Measurements from ENCODE around the gene SHMT1.
"Not testable (repeated sequence)": the region's sequence is repeated elsewhere in the genome, so short reads cannot be mapped to it uniquely, and the experiment has no call there.

Gene SHMT1

DNA sequence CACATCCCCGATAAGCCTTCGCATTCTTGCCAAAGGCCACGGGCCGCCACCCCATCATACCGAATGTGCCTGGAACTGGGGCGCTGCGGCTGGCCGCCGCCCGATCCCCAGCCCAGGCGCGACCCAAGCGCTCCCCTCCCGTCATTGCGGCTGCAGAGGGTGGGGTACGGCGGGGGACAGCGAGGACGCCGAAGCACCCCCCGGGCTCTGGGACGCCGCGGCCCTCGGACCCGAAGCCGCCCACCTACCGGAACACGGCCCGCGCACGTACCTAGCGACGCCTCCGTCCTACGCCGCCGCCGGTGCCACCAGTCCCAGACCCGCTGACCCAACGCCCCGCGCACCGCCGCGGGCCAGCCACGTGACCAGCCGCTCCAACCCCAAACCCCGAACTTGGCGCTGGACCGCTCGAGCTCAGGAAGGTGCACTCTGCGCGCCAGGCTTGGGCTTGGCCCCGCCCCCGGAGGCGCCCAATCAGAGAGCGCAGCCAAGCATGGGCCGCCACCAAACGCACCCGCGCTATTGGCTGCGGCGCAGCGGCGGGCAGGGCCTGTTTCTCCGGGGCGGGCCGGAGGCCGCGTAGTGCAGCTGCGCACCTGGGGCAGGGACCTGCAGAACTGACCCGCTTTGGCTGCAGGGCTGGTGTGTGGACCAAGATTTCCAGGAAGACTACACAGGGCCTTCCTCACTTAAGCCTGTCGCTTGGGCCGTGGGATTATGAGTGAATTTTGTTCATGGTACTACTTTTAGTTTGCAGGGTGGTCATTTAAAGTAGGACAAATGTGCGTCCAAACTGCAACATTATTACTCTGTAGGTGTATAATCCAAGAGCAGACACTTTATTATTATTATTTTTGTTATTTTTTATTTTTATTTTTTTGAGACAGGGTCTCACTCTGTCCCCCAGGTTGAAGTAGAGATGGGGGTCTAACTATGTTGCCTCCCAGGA is at the start of gene SHMT1:
Gene SHMT1, minus strand, starts transcription at position 450 of the 949 bp plus-strand sequence. CDS start 7,569 bp downstream, outside the sequence.
- peak; percentile 90 for DNase-seq

DNA sequence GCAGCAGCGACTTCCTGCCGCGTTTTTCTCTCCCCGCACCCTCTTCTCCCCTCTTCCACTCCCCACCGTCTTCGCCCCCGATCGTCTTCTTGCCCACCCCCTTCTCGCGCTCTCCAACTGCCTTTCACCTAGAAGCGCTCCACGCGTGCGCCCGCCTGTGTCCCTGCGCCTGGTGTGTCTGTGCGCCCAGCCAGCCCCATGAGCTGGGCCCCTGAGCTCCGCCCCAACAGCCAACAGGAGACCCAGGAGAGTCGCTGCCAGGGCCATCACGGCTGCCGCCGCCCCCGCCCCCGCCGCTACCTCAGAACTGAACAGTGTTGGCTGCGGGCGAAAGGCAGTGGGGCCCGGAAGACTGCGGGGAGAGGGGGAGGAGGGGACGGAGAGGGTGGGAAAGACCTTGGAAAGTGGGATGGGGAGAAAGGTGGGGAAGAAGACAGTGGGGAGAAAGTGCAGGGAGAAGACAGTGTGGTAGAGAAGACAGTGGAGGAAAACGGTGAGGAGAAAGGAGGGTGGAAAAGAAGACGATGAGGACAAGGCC is 48.7 kb upstream of the SHMT1 start:
- not testable (repeated sequence) for DNase-seq

DNA sequence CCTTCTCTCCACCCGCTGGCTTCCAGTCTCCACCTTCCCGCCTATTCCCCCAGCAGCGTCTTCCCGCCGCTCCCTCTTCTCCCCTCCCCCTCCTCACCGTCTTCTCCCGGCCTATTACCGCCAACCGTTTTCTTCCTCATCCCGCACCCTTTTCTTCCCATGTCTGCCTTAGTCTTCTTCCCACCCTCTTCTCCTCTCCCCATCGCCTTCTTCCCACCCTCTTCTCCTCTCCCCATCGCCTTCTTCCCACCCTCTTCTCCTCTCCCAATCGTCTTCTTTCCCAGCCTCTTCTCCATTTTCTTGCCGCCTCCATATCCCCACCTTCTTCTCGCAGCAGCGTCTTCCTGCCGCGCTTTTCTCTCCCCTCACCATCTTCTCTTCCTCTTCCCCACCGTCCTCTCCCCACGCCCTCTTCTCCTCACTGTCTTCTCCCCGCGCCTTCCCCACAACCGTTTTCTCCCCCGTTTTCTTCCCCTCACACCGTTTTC is 48.1 kb upstream of the SHMT1 start:
- DNase-seq: not testable (repeated sequence)

DNA sequence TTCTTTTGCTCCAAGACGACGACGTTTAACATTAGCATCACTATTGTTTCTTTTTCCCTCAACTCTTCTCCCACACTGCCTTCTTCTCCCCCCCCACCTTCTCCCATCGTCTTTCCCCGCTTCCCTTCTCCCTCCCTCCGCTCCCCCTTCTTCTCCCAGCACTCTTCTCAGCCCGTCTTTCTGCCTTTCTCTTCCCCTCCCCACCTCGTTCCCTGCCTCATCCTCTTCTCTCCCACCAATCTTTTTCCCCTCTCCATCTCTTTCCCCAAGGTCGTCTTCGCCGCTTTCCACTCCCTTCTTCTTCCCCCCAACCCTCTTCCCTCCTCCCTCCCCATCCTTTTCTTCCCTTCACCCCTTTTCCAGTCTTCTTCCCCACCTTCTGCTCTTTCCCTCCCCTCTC is 47.4 kb upstream of the SHMT1 start:
- not testable (repeated sequence) for DNase-seq

DNA sequence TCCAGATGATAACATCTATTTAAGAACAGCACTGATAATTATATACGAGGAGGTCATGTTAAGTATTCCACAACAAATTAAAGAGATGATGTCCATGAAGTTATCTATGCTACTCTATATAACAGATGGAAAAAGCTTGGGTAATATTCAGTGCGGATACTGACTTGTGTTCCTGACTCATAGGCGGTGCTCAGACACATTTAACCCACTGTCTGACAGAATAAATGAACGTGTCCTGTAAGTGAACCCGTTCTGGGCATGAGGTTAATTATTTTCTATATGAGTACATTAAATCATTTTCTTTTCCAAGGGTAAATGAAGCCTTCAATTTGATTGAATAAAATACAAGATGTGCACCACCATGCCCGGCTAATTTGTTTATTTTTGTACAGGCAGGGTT is 46.0 kb upstream of the SHMT1 start:
- DNase-seq: not testable (repeated sequence)

DNA sequence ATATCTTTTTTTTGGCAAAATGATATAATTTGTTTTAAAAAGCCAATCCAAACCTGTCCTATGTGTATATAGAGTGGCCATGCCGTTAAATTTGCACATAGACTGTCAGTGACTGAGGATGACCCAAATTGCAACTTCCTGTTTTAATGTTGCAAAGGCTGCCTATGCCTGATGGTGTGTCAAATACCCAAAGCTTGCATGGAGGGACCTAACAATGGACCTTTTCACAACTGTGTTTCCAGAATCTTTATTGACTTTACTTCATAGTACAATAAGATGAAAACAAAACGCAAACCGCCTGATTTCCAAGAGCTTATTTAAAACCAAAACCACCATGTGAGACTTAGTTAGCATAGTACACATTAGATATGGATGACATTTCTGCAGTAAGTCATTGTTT is 45.6 kb upstream of the SHMT1 start:
- DNase-seq: not testable (repeated sequence)

DNA sequence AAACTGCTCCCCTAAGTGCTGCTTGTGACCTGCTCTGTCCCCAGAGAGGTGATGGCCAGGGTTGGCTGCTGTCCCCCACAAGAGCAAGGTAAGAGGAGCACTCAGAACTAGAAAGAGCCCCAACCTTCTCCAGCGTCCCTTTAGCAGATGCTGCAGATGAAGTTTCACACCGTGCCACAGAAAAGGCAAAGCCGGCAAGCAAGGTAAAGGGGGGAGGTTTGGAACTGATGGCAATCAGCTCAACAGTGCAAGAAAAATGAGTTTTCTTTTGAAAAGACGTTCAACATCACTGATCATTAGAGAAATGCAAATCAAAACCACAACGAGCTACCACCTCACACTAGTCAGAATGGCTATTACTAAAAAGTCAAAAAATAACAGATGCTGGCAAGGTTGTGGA is 40.3 kb upstream of the SHMT1 start:
- DNase-seq: not testable (repeated sequence)

DNA sequence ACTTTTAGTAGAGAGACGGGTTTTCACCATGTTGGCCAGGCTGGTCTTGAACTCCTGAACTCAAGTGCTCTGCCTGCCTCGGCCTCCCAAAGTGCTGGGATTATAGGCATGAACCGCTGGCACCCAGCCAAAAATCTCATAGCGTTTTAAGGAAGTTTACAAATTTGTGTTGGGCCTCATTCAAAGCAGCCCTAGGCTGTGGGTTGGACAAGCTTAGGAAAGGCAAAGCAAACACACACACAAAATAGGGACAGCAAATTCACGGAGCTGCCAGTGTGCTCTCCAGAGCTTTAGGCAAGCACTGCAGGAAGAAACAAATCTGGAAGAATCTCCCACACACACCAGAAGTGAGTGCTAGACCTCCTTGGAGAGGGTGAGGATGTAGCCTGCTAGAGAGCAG is 39.8 kb upstream of the SHMT1 start:
- DNase-seq: not testable (repeated sequence)

DNA sequence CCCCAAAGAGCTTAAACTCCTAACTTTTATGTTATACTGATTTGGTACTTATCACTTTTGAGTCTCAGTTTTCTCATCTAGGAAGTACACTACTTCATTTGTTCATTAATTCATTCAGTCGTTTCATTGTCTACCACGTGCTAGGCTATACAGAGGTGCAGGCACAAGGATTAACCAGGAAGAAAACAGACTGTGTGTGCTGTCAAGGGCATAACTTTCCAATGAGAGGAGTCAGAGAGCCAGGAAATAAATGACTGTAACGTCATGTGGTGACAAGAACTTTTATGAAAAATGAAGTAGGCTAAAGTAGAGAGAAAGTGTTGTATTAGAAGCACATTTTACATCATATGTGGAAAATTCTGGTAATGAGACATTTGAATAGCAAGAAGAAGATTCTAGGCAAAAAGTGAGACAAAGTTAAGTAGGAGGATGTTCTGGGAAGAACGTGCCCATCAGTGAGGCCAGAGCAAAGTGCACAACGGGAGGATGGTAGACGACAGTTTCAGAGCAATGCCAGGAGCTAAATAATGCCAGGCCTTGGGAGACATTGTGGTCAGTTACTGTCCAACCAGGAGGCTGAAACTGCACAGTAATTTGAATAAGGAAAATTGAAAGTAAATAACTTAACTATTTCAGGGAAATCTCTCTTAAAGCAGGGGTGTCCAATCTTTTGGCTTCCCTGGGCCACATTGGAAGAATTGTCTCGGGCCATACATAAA is 38.7 kb upstream of the SHMT1 start:
- not testable (repeated sequence) for DNase-seq

DNA sequence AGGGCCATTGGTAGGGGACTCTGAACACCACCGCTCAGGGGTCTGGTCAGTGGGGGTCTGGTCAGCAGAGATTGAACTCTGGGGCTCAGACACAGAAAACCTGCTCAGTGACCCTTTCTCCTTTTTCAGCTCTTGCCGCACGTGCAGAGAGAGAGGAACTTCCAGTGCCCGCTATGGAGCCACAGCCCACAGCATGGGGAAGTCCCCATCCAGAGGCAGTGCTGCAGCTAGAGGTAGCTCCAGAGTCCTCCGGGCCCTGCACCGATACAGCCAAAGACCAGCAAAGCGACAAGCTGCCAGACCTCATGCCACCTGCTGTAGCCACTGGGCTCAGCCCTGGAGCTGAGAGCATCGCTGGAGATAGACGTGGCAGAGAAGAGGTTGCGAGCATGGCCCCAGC is 25.4 kb upstream of the SHMT1 start:
- DNase-seq: not testable (repeated sequence)

DNA sequence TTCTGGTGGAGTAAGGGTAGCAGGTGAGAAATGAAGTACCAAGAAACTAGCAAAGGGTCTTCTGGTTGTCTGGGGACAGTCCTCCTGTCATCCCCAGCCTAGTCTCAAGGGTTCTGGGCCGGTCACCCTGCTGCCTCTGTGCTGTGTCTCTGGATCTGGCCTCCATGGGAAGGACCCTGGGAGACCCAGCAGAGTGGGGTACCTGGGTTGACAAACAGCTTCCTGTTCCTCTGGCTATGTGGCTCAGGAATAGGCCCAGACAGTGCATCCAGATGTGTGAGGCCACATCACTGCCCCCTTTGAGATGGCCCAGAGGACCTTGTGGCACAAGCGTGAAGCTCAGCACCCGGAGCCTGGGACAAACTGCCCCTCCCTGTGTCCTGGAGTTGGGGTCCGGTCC is 24.9 kb upstream of the SHMT1 start:
- DNase-seq: not testable (repeated sequence)

DNA sequence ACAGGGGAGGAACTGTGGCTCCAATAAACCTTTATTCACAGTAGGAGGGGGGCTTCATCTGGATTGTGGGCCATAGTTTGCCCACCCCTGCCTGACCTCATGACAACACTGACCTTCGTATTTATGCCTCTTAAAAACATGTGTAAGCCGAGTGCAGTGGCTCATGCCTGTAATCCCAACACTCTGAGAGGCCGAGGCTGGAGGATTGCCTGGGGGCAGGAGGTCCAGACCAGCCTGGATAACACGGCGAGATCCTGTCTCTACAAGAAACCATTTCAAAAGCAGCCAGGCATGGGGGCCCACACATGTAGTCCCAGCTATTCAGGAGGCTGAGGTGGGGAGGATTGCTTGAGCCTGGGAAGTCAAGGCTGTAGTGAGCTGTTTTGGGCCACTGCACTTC is 24.2 kb upstream of the SHMT1 start:
- not testable (repeated sequence) for DNase-seq

DNA sequence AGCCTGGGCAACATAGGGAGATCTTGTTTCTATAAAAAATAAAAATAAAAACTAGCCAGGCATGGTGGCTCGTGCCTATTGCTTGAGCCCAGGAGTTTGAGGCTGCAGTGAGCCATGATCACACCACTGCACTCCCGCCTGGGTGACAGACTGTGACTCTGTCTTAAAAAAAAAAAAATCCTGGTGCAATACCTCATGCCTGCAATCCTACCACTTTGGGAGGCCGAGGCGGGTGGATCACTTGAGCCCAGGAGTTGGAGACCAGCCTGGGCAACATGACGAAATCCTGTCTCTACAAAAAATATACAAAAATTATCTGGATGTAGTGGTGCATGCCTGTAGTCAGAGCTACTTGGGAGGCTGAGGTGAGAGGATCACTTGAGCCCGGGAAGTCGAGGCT is 20.9 kb upstream of the SHMT1 start:
- not testable (repeated sequence) for DNase-seq

DNA sequence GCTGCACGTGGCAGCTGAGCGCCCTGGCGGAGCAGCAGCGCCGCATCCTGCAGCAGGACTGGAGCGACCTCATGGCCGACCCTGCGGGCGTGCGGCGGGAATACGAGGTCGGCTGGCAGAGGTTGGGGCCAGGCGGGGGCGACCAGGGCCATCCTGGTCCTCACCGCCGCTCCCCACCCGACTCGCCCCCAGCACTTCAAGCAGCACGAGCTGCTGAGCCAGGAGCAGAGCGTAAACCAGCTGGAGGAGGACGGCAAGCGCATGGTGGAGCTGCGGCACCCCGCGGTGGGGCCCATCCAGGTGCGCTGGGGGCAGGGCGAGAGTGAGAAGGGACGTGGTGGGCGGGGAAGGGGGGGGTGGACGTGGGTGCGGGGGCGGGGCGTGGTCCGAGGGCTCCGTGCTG is 19.7 kb upstream of the SHMT1 start:
- peak; percentile 4 for DNase-seq

DNA sequence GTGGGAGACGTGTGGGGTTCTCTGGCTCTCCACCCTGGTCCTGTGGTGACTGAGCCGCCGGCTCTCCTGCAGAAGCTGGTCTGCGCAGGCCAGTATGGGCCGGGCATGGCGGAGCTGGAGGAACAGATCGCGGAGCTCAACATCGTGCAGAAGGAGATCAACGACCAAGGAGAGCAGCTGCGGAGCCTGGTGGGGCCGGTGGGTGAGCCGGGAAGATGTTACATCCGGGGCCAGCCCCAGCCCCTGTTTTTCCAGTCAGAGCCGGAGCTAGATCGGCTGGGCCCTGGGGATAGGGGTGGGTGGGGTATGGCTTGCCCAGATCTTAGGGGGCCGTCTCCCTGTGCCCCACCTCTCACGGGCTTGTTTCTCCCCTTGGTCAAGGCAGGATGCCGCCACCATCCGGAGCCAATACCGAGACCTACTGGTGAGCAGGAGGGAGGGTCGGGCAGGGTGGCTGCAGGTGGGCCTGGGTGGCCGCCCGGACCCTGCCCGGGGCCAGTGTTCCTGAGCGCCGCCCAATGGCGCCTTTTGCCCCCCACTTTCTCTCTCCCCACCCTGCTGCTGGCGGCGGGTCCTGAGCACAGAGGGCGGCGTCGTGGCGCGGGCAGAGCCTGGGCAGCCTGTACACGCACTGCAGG is 19.2 kb upstream of the SHMT1 start:
- DNase-seq: no peak

DNA sequence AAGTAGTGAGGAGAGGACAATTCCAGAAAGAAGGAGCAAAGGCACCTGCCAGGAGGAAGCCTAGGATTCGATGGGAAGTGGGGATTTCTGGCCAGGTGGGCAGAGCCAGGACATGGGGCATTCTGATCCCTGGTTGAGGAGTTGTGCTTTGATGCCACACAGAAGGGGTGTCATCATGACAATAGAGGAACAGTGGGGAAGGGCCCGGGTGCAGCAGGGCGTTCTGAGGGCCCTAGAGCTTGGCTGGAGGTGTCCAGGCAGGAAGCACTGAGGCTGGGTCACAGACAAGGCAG is 18.5 kb upstream of the SHMT1 start:
- no peak for DNase-seq

DNA sequence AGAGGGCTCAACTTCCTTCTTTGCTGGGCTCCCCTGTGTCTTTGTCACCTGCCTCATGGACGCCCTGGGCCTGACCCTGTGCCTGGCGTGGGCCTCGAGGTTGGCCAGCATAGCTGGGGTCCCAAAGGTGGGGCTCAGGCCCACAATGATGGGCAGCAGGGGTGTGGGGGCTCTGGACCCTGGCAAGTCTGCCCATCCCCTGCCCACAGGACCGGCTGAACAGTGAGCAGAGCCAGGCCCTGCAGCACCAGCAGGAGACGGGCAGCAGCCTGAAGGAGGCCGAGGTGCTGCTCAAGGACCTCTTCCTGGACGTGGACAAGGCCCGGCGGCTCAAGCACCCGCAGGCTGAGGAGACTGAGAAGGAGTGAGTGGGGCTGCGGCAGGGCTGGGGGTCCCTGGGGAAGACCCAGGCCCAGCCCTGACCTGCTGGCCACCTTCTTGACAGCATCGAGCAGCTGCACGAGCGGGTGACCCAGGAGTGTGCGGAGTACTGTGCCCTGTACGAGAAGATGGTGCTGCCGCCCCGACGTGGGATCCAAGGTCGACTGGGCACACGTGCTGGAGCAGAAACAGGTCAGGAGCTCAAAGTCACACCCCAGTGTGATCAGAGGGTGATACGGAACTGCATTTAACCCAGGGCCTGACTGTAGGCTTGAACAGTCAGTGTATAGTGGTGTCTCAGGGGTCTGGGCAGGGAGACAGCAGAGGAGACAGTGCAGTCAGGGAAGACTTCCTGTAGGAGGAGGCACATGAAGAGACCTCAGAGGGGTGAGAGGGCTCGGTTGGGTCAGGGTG is 18.0 kb upstream of the SHMT1 start:
- no peak for DNase-seq

DNA sequence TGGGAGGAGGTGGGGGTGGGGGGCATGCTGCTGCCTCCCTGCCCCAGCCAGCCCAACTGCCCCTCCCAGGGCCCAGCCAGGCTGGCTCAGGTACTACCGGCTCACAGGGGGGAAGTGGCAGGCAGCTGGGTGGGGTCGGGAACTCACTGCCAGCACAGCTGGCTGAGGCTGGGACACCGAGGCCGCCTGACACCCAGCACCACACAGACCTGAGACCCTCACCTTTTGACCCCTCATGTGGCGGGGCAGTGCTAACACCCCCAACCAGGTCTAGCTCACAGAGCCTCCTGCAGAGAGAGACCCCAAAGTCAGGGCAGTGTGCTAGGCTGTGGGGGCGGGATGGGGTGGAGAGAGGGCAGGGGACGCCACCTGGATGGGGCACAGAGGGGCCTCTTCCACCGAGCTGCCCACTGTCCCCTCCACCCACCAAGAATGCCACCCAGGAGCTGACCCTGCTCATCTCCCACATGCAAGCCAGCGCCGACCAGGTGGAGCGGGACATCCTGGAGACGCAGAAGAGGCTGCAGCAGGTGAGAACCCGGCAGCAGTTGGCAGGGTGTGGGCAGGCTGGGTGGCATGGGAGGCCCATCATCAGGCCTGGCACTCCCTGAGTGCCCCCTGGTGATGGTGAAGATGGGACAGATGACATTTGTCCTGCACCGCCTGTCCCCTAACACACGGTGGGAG is 17.3 kb upstream of the SHMT1 start:
- no peak for DNase-seq

DNA sequence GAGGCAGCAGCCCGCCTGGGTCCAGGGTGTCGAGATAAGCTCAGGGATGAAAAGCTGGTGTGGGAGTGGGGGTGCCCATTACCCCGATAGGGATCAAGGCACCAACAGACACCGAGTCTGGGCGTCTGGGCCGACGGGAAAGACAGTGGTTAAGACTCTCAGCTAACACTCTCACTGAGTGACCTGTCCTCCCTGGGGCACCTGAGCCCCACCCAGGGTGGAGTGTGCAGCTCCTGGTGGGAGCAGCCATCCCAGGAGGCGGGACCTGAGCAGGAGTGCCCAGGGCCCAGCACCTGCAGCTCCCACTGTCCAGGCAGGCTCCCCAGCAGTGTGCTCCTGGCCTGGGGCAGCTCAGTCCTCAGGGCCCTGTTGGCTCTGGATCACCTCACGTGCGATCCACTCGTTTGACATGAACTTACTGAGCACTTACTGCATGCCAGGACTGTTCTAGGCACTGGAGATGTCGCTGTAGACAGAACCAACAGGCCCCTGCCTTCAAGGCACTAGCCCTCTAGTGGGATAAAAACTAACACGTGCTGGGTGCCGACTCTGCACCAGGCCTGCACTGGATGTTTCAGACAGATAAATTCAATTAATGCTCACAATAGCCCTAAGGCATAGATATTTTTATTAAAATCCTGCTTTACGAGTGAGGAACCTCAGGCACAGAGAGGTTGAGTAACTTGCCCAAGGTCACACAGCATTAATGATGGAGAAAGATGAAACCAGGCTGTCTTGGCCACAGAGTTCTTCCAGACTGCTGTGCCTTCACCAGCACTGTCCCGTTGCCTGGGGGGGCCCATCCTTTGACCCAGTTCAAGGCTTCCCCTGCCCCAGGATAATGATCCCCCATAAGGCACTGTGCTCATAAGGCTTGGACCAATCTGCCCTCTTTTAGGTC is 16.1 kb upstream of the SHMT1 start:
- DNase-seq: no peak

DNA sequence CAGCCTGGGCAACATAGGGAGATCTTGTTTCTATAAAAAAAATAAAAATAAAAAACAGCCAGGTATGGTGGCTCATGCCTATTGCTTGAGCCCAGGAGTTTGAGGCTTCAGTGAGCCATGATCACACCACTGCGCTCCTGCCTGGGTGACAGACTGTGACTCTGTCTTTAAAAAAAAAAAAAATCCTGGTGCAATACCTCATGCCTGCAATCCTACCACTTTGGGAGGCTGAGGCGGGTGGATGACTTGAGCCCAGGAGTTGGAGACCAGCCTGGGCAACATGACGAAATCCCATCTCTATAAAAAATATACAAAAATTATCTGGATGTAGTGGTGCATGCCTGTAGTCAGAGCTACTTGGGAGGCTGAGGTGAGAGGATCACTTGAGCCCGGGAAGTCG is 15.3 kb upstream of the SHMT1 start:
- DNase-seq: not testable (repeated sequence)

DNA sequence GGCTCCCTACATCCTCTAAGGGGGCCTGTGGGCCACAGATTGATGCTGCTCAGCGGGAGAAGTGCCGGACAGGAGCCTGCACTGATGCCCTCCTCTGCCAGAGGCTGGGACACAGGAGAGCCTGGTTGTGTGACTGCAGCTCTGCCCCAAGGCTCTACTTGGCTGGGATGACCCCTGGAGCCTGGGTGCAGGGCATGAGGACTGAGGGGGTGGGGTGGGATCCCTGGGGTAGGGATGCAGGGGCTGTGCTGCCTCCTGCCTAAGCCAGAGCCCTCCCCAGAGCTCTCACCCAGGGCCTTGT is 14.8 kb upstream of the SHMT1 start:
- DNase-seq: no peak

Measured in NCI-H2171 (cell line).